H1 (cell line): ENCODE measurements around the gene FGF14. TPM values are rescaled to one million over a fixed set of nuclear protein-coding genes. Genes with fewer than 3 reads are reported as not detected.

ENCODE experiments used
- CTCF ChIA-PET: fragments of 300-600 bp; sonication (Branson Sonifier 250); formaldehyde crosslinking; loops from one replicate; lab custom pipeline; 2021; ENCODE audit not compliant: partially characterized antibody; lab: Charles Lee
- POLR2A ChIA-PET: fragments of 300-600 bp; sonication (Branson Sonifier 250); formaldehyde crosslinking; loops from one replicate; lab custom pipeline; 2021; ENCODE audit warnings: inconsistent platforms; ENCODE audit not compliant: partially characterized antibody; lab: Charles Lee
- DNase-seq, 2 experiments: peaks; one replicate each; pipeline versions ENCODE4 v3.0.0 to v3.0.0-alpha.2; 2010 to 2022; ENCODE audit warnings: low spot score in 2 of 2, low read depth in 1 of 2, mixed read lengths in 1 of 2
- FAIRE-seq: peaks from 2 replicates; lab custom pipeline; 2011; peaks lifted over from hg19 to GRCh38; lab: Jason Lieb, UNC
- H2AFZ ChIP-seq: 2 replicates; pipeline ENCODE4 v1.8.1; 2012; ENCODE audit warnings: low read length, inconsistent platforms
- H2AK5ac ChIP-seq: 2 replicates; pipeline ENCODE4 v1.6.1; 2013; ENCODE audit warnings: low read depth, low read length
- H2BK120ac ChIP-seq: replicated peaks from 2 replicates; pipeline ENCODE3; 2013; ENCODE audit warnings: low read depth, low read length, inconsistent platforms
- H2BK12ac ChIP-seq: 2 replicates; pipeline ENCODE4 v1.6.1; 2013; ENCODE audit warnings: low read depth, low read length
- H2BK15ac ChIP-seq: 2 replicates; pipeline ENCODE4 v1.6.1; 2013; ENCODE audit warnings: low read length
- H2BK20ac ChIP-seq: 2 replicates; pipeline ENCODE4 v1.6.1; 2013; ENCODE audit warnings: low read length
- H2BK5ac ChIP-seq: 2 replicates; pipeline ENCODE4 v1.6.1; 2013; ENCODE audit warnings: low read depth, low read length
- H3K14ac ChIP-seq: 2 replicates; pipeline ENCODE4 v1.6.1; 2013; ENCODE audit warnings: inconsistent platforms; ENCODE audit not compliant: insufficient read length
- H3K18ac ChIP-seq: 2 replicates; pipeline ENCODE4 v1.6.1; 2013; ENCODE audit warnings: low read length; ENCODE audit errors: extremely low read depth
- H3K23ac ChIP-seq: 2 replicates; pipeline ENCODE4 v1.6.1; 2013; ENCODE audit warnings: inconsistent platforms; ENCODE audit not compliant: insufficient read length
- H3K23me2 ChIP-seq: 2 replicates; pipeline ENCODE4 v1.6.1; 2013; ENCODE audit warnings: low read depth, low read length
- H3K27ac ChIP-seq: 2 replicates; pipeline ENCODE4 v1.6.1; 2011; ENCODE audit warnings: low read depth, low read length, inconsistent platforms
- H3K27me3 ChIP-seq, 4 experiments: replicated peaks in 1 of 4; 1 replicate in 1 of 4; 2 replicates in 3 of 4; pipeline versions ENCODE4 v1.6.1 to v1.8.1; 2011 to 2013; ENCODE audit warnings: low read length in 3 of 4, mild to moderate bottlenecking in 3 of 4, inconsistent platforms in 2 of 4, mixed read lengths in 2 of 4, moderate library complexity in 1 of 4; ENCODE audit not compliant: control insufficient read depth in 3 of 4, insufficient read depth in 3 of 4; ENCODE audit errors: extremely low read depth in 1 of 4
- H3K36me3 ChIP-seq, 4 experiments: 2 replicates each; pipeline versions ENCODE4 v1.6.1 to v1.8.1; 2011 to 2013; ENCODE audit warnings: mild to moderate bottlenecking in 4 of 4, low read length in 3 of 4, moderate library complexity in 2 of 4, control low read depth in 1 of 4, inconsistent platforms in 1 of 4; ENCODE audit not compliant: insufficient read depth in 4 of 4, control insufficient read depth in 2 of 4
- H3K4ac ChIP-seq: replicated peaks from 2 replicates; pipeline ENCODE3; 2013; ENCODE audit warnings: low read length, low read depth, mixed read lengths, inconsistent platforms; ENCODE audit not compliant: insufficient read length
- H3K4me1 ChIP-seq, 4 experiments: replicated peaks in 1 of 4; 1 replicate in 1 of 4; 2 replicates in 3 of 4; pipeline versions ENCODE4 v1.6.1 to v1.8.1; 2011 to 2013; ENCODE audit warnings: low read length in 3 of 4, inconsistent platforms in 2 of 4, mixed read lengths in 1 of 4; ENCODE audit not compliant: insufficient read depth in 4 of 4, control insufficient read depth in 3 of 4
- H3K4me2 ChIP-seq, 2 experiments: 2 replicates each; pipeline versions ENCODE4 v1.6.1 to v1.8.1; 2011 to 2013; ENCODE audit warnings: low read depth in 2 of 2, low read length in 2 of 2, control low read depth in 1 of 2, inconsistent platforms in 1 of 2, mild to moderate bottlenecking in 1 of 2; ENCODE audit not compliant: insufficient read depth in 1 of 2
- H3K4me3 ChIP-seq, 4 experiments: fragments of 200-600, 300-600 bp in 1 of 4; sonication (generic), shearing (Covaris generic), sonication (Bioruptor Twin) in 1 of 4; 2 replicates each; pipeline versions ENCODE4 v1.5.1 to v1.8.1; 2011 to 2016; ENCODE audit warnings: low read length in 4 of 4, low read depth in 3 of 4, control low read depth in 2 of 4, inconsistent platforms in 2 of 4, mild to moderate bottlenecking in 2 of 4, mixed read lengths in 1 of 4, moderate library complexity in 1 of 4; ENCODE audit not compliant: insufficient read depth in 2 of 4; ENCODE audit errors: extremely low read depth in 1 of 4
- H3K56ac ChIP-seq: replicated peaks from 2 replicates; pipeline ENCODE3; 2013; ENCODE audit warnings: low read depth, mild to moderate bottlenecking, mixed read lengths, low read length, inconsistent platforms; ENCODE audit not compliant: insufficient read length
- H3K79me1 ChIP-seq: 2 replicates; pipeline ENCODE4 v1.6.1; 2013; ENCODE audit warnings: low read depth, low read length, control low read depth
- H3K79me2 ChIP-seq, 2 experiments: 2 replicates each; pipeline versions ENCODE4 v1.6.1 to v1.8.1; 2012 to 2013; ENCODE audit warnings: low read length in 2 of 2, mild to moderate bottlenecking in 2 of 2, inconsistent platforms in 1 of 2; ENCODE audit not compliant: insufficient read depth in 2 of 2, control insufficient read depth in 1 of 2
- H3K9ac ChIP-seq, 4 experiments: replicated peaks in 1 of 4; 1 replicate in 1 of 4; 2 replicates in 3 of 4; pipeline versions ENCODE4 v1.6.1 to v1.8.1; 2011 to 2013; ENCODE audit warnings: low read depth in 3 of 4, low read length in 3 of 4, control low read depth in 2 of 4, mild to moderate bottlenecking in 2 of 4, moderate library complexity in 2 of 4, inconsistent platforms in 1 of 4; ENCODE audit errors: extremely low read depth in 1 of 4
- H3K9me3 ChIP-seq, 2 experiments: 2 replicates each; pipeline versions ENCODE4 v1.6.1 to v1.8.1; 2012 to 2013; ENCODE audit warnings: mild to moderate bottlenecking in 2 of 2, moderate library complexity in 2 of 2, control low read depth in 1 of 2, inconsistent platforms in 1 of 2, low read depth in 1 of 2, low read length in 1 of 2, mixed read lengths in 1 of 2; ENCODE audit not compliant: insufficient read depth in 2 of 2
- H4K20me1 ChIP-seq, 2 experiments: replicated peaks in 1 of 2; 2 replicates each; pipeline versions ENCODE3 to v1.8.1; 2011 to 2013; ENCODE audit warnings: inconsistent platforms in 2 of 2, low read length in 2 of 2, mild to moderate bottlenecking in 1 of 2; ENCODE audit not compliant: insufficient read depth in 2 of 2, control insufficient read depth in 1 of 2
- H4K5ac ChIP-seq: 2 replicates; pipeline ENCODE4 v1.6.1; 2013; ENCODE audit warnings: low read length, low read depth, mixed read lengths, inconsistent platforms; ENCODE audit not compliant: insufficient read length
- H4K8ac ChIP-seq: 2 replicates; pipeline ENCODE4 v1.8.0; 2013; ENCODE audit warnings: mild to moderate bottlenecking, moderate library complexity, low read length, inconsistent platforms; ENCODE audit not compliant: insufficient read depth; ENCODE audit errors: extremely low read depth
- H4K91ac ChIP-seq: replicated peaks from 2 replicates; pipeline ENCODE3; 2013; ENCODE audit warnings: low read length, mixed read lengths, inconsistent platforms; ENCODE audit not compliant: insufficient read length
- ASH2L ChIP-seq: fragments of 200-600, 300-600 bp; sonication (generic); IDR thresholded peaks from one replicate; pipeline ENCODE4 v1.7.1; 2017; ENCODE audit warnings: low read length
- EZH2 ChIP-seq: fragments of 200-600 bp; sonication (generic); IDR thresholded peaks from 2 replicates; pipeline ENCODE4 v1.7.1; 2012; ENCODE audit warnings: low read depth, mild to moderate bottlenecking, moderate library complexity, low read length, inconsistent platforms; ENCODE audit not compliant: severe bottlenecking
- KDM1A ChIP-seq: fragments of 200-600, 300-600 bp; sonication (generic); IDR thresholded peaks from 2 replicates; pipeline ENCODE4 v1.7.1; 2016; ENCODE audit warnings: mild to moderate bottlenecking, low read length, borderline replicate concordance
- SUZ12 ChIP-seq: fragments of 200-600 bp; sonication (generic); IDR thresholded peaks from 2 replicates; pipeline ENCODE4 v1.6.1; 2012; ENCODE audit warnings: mild to moderate bottlenecking, inconsistent platforms, low read length, moderate library complexity, mixed read lengths
- TBP ChIP-seq: IDR thresholded peaks from 2 replicates; pipeline ENCODE4 v1.6.1; 2011; ENCODE audit warnings: low read depth, low read length, improper control_type of control experiment
- WGBS, 2 experiments: shearing (Covaris generic) in 1 of 2; methylation state at CpG; one replicate each; pipeline versions ENCODE4 v1.1.6 to v1.1.7; 2013 to 2015; ENCODE audit warnings: low lambda C conversion rate in 2 of 2, mixed read lengths in 2 of 2, inconsistent platforms in 1 of 2, low coverage in 1 of 2, missing lambda C conversion rate in 1 of 2; ENCODE audit not compliant: insufficient replicate concordance in 2 of 2, insufficient coverage in 1 of 2, insufficient read length in 1 of 2; ENCODE audit errors: extremely low coverage in 1 of 2, missing lambda C conversion rate in 1 of 2; 5-methylcytosine and 5-hydroxymethylcytosine counted together
- polyA plus RNA-seq, 7 experiments: library from polyadenylated mRNA; depleted of rRNA in 3 of 7; stranded (reverse) in 5 of 7; unstranded in 2 of 7; fragments of >200 nt in 5 of 7; fragments of 200-250 nt in 2 of 7; gene quantifications; 1 replicate in 5 of 7; 2 replicates in 1 of 7; 4 replicates in 1 of 7; pipeline versions ENCODE4 v1.2.1 to v1.2.3, GENCODE V29; 2011 to 2013; ENCODE audit warnings: missing spikeins in 2 of 7, mixed read lengths in 2 of 7
- total RNA-seq: library from RNA; stranded (reverse); fragmentation: NEBNext Ultra II Directional; extraction: Animal tissue kit (Norgen Biotek cat#: 25700); gene quantifications from 2 replicates; pipeline ENCODE4 v1.2.1, GENCODE V29; 2021
- TF ChIP-seq, protein P1 (sequence below): IDR thresholded peaks from 2 replicates; pipeline ENCODE4 v1.6.1; 2012; ENCODE audit warnings: inconsistent platforms
- TF ChIP-seq, protein P2 (sequence below), 3 experiments: IDR thresholded peaks; 1 replicate in 2 of 3; 2 replicates in 1 of 3; pipeline versions ENCODE4 v1.5.1 to v1.6.1; 2011; ENCODE audit warnings: low read length in 3 of 3, mild to moderate bottlenecking in 3 of 3, inconsistent platforms in 2 of 3, low read depth in 1 of 3, moderate library complexity in 1 of 3; ENCODE audit not compliant: insufficient read depth in 1 of 3; ENCODE audit errors: control extremely low read depth in 1 of 3

Gene FGF14
- total and polyA plus RNA-seq, 2 of the 8 experiments (the other 6 are each of a cell fraction or from before 2014, with no cell fraction given), result 0.05 to 0.58 TPM

DNA sequence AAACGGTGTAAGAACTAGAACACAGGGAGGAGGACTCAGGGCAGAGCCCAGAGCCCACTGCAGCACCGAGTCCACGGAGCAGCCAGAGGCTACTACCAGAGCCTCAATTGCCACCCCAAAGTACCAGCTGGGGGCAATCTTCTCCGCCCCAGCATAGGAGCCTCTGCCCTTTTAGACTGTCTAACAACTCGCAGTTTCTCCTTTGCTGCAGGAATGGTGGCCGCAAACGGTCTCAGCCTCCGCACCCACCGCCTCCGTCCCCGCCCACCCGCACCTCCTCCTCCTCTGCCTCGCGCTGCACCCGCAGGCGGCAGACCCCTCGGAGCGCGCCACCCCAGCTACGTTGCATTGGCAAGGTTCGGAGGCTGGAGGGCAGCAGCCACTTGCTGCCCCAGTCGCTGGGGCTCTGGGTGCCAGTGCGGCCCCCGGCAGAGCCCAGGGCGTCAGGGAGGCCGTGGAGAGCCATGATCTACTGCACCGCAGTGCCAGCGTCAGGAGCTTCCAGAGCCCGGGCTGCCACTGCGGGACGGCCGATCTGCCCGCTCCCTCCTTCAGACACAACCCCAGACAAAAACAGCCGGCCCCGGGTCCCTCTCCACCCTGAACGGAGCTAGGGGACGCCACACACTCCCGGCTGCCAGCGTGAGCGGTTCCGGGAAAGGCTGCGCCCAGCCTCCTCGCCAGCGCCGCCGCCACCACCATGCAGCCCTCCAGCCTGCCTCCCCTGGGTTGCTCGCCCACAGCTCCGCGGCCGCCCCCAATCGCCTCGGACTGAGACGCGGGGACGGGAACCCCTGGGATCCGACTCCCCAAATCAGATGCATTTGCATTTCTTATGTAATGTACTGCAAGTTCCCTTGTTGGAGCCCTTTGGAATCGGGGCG lies 1.8 kb downstream of the FGF14 start:
- Histone ChIP-seq H2BK120ac (no peak overlapping the region), H3K9me3 (no peaks in the 10 kb centered on the region), H2BK5ac (no peak overlapping the region), H2BK20ac (no peak overlapping the region), H3K4ac (no peak overlapping the region), H4K20me1 (peaks cover 0 to 2% of the 10 kb centered on the region in 2 experiments), H3K56ac (no peak overlapping the region), H3K4me1 (peaks cover 2 to 4% (median 3%) of the 10 kb centered on the region in 4 experiments; a peak in 4 of 7 replicates), H3K4me3 (peak overlapping the region; percentile 38 to 76 (median 60)), H2BK15ac (no peak overlapping the region), H4K5ac (no peak overlapping the region), H4K8ac (peak overlapping the region; percentile 91; the same call in 1 of the 2 replicates), H4K91ac (no peak overlapping the region), H3K18ac (no peak overlapping the region), H2BK12ac (no peak overlapping the region), H2AFZ (peak overlapping the region; percentile 96), H3K79me2 (no peaks in the 10 kb centered on the region), H3K23me2 (peaks cover 14% of the 10 kb centered on the region; the same call in 1 of the 2 replicates), H3K23ac (no peak overlapping the region), H2AK5ac (no peak overlapping the region), H3K4me2 (peak overlapping the region; percentile 98 to 99), H3K79me1 (no peaks in the 10 kb centered on the region), H3K27ac (no peak overlapping the region), H3K9ac (no peak overlapping the region; a peak in 1 of 7 replicates), H3K27me3 (peaks cover 8 to 32% (median 23%) of the 10 kb centered on the region in 4 experiments), H3K14ac (no peak overlapping the region), H3K36me3 (no peaks in the 10 kb centered on the region)
- CTCF ChIA-PET, result interaction anchor here (0.6 to 2.1 kb wide), 12 partner anchors 10 to 1473 kb away, joined by 3 to 12 read pairs (median 3); no protein-coding TSS in a partner anchor
- POLR2A ChIA-PET, result interaction anchor here (0.8 kb wide), 1 partner anchor 196 kb away, joined by 3 read pairs; no protein-coding TSS in a partner anchor
- DNase-seq (peak in 1 of 2 experiments; percentile 72), FAIRE-seq (no peak)
- WGBS, 2 experiments, result 4% methylated on average over 53 of the region's 58 CpGs; no CpG with 5 or more reads in 1 of the 2 experiments
- TF ChIP-seq, protein P1, sequence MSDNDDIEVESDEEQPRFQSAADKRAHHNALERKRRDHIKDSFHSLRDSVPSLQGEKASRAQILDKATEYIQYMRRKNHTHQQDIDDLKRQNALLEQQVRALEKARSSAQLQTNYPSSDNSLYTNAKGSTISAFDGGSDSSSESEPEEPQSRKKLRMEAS, result peak; percentile 5; the same call in 1 of the 2 replicates
- TF ChIP-seq, protein P2, sequence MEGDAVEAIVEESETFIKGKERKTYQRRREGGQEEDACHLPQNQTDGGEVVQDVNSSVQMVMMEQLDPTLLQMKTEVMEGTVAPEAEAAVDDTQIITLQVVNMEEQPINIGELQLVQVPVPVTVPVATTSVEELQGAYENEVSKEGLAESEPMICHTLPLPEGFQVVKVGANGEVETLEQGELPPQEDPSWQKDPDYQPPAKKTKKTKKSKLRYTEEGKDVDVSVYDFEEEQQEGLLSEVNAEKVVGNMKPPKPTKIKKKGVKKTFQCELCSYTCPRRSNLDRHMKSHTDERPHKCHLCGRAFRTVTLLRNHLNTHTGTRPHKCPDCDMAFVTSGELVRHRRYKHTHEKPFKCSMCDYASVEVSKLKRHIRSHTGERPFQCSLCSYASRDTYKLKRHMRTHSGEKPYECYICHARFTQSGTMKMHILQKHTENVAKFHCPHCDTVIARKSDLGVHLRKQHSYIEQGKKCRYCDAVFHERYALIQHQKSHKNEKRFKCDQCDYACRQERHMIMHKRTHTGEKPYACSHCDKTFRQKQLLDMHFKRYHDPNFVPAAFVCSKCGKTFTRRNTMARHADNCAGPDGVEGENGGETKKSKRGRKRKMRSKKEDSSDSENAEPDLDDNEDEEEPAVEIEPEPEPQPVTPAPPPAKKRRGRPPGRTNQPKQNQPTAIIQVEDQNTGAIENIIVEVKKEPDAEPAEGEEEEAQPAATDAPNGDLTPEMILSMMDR (IDR thresholded peaks at IDR 0.05; ENCODE audit: control extremely low read depth in 1 of 3, insufficient read depth in 1 of 3, low read depth in 1 of 3, low read length in 3 of 3), result peak in 2 of 3 experiments; percentile 0 to 1; a peak in 1 of 4 replicates
- TF ChIP-seq KDM1A (peak; percentile 30; the same call in 1 of the 2 replicates), SUZ12 (0 out of 2 replicates have a peak, but pooled peaks have one; percentile 34), ASH2L (peak; percentile 49), TBP (0 out of 2 replicates have a peak, but pooled peaks have one; percentile 31), EZH2 (peak; percentile 57)
